Activated CD4-positive, alpha-beta T cell treated with anti-CD3 and anti-CD28 coated beads for 4 hours (primary cell): ENCODE measurements around the gene CDC14A.

Experiments used
- DNase-seq, 2 donors: peaks; one replicate each; pipeline ENCODE4 v3.0.0-alpha.2; 2020

Gene CDC14A

GRCh38 chr1:100411019-100411418 lies 58.7 kb downstream of the CDC14A start:
- DNase-seq, result no peak

GRCh38 chr1:100411574-100411973 lies 59.3 kb downstream of the CDC14A start:
- DNase-seq, result no peak

GRCh38 chr1:100413035-100413434 lies 60.7 kb downstream of the CDC14A start:
- no peak for DNase-seq

- DNase-seq, result no peak
Measured at GRCh38 chr1:100414693-100415497, 62.6 kb downstream of the CDC14A start.

- no peak for DNase-seq
Measured at GRCh38 chr1:100415498-100415778, 63.1 kb downstream of the CDC14A start.

- no peak for DNase-seq
Measured at GRCh38 chr1:100419072-100419471, 66.8 kb downstream of the CDC14A start.

- DNase-seq, result no peak
Measured at GRCh38 chr1:100422065-100422464, 69.8 kb downstream of the CDC14A start.

GRCh38 chr1:100423832-100424337 lies 71.6 kb downstream of the CDC14A start:
- DNase-seq, result peak; percentile 10 to 23

GRCh38 chr1:100428160-100428559 lies 75.9 kb downstream of the CDC14A start:
- peak in 1 of 2 donors; percentile 49 for DNase-seq

- DNase-seq, result no peak
Measured at GRCh38 chr1:100430325-100430756, 78.0 kb downstream of the CDC14A start.

GRCh38 chr1:100431954-100432353 lies 79.6 kb downstream of the CDC14A start:
- DNase-seq, result no peak

GRCh38 chr1:100433563-100433962 lies 81.3 kb downstream of the CDC14A start:
- no peak for DNase-seq

- no peak for DNase-seq
Measured at GRCh38 chr1:100434831-100435230, 82.5 kb downstream of the CDC14A start.

- no peak for DNase-seq
Measured at GRCh38 chr1:100438375-100438774, 86.1 kb downstream of the CDC14A start.

GRCh38 chr1:100438789-100439188 lies 86.5 kb downstream of the CDC14A start:
- no peak for DNase-seq

GRCh38 chr1:100440075-100440809 lies 87.9 kb downstream of the CDC14A start:
- DNase-seq, result peak; percentile 70 to 72

GRCh38 chr1:100441146-100441545 lies 88.8 kb downstream of the CDC14A start:
- DNase-seq, result no peak

GRCh38 chr1:100441651-100442050 lies 89.3 kb downstream of the CDC14A start:
- peak; percentile 31 to 35 for DNase-seq

GRCh38 chr1:100443811-100444571 lies 91.7 kb downstream of the CDC14A start:
- DNase-seq, result peak; percentile 15 to 16

GRCh38 chr1:100445565-100445964 lies 93.3 kb downstream of the CDC14A start:
- peak; percentile 15 to 24 for DNase-seq

- DNase-seq, result no peak
Measured at GRCh38 chr1:100448366-100448765, 96.1 kb downstream of the CDC14A start.

- DNase-seq, result no peak
Measured at GRCh38 chr1:100449477-100449876, 97.2 kb downstream of the CDC14A start.

GRCh38 chr1:100452641-100453040 lies 100.3 kb downstream of the CDC14A start:
- no peak for DNase-seq
